Smooth muscle cell of the brain vasculature (primary cell): ENCODE results near the gene ANKRD36C.
"Not testable (repeated sequence)": the region's sequence is repeated elsewhere in the genome, so short reads cannot be mapped to it uniquely, and the experiment has no call there.

Source experiments
- DNase-seq: peaks from one replicate; pipeline ENCODE4 v3.0.0-alpha.2; 2012; ENCODE audit warnings: low read depth, low spot score

Gene ANKRD36C

DNA sequence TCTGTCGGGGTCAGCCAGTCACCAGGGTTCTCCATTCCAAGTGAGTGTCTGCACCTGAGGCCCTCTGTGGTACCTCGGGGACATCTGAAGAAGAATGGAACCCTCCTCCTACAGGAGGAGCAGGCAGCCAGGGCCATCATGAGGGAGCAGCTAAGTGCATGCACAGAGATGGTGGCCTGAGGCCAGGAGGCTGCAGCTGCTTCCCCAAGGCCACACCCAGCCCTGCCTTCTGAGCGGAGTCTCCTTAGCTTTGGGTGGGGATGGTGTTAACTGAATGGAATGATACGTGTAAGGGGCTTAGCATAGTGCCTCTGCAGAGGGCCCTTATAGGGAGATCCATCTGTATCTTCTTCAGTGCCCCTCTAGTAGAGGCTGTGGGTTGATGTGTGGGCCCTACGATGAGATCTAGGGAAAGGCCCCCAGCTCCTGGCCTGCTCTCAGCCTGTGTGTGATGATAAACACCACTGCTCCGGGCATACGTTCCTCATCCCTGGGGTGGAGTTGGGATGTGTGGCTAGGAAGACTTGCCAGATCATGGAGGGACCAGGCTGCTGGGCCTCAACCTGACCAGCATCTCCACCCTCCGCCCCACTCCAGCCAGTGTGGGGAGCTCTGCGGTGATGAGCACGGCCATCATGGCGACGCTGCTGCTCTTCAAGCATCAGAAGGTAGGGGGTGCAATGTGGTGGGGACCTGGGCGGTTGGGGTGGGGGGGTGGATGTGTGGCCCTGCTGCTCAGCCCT is 192.3 kb downstream of the ANKRD36C start:
- not testable (repeated sequence) for DNase-seq

DNA sequence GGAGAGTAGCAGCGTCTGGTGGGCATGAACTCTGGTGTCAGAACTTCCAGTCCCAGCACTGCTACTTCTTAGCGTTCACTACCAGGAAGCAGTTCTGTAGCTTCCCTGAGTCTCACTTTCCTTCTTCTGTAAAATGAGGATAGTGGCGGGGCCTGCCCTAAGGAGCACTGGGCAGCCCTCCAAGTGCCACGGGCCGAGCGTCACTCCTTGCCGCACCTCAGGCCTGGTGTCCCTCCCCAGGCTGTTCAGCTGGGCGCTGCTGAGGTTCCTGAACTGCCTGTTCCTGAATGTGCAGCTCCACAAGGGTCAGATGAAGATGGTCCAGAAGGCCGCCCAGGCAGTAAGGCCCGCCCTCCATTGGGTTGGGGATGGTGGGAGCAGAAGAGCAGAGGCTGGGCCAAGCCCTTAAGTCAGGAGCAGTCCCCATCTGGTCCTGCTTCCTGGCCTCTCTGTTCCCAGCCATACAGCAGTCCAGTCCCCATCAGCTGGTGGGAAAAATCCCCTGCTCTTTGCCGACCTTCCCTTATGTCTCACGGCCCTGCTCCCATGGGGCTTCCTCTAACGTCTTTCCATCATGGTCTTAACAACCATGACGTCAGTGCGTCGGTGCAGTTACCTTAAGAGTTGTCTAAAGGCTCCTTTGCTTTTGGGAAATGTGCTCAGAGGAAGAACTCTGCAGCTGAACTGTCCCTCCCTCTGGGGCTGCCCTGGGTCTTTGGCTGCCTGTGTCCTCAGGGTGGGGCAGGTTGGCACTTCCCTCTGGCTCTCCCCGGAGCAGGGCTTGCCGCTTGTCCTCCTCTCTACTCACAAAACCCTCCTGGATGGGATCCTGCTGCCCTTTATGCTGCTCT is 195.2 kb downstream of the ANKRD36C start:
- not testable (repeated sequence) for DNase-seq

DNA sequence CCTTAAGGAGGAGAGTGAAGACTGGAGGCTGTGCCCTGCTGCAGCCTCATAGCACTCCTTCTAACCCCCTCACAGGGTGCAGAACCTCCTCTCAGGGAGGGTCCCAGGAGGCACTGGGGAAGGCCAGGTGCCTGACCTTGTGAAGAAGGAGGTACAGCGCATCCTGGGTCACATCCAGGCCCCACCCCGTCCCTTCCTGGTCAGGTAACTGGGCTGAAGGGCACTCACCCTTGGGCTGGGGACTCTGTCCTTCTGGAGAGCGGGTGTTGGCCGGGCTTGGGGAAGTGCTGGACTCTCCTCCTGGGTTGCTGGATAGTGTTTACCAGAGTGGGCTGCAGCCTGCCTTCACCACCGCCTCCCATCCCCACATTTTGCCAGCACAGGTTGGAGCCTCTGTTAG is 197.7 kb downstream of the ANKRD36C start:
- DNase-seq: not testable (repeated sequence)

DNA sequence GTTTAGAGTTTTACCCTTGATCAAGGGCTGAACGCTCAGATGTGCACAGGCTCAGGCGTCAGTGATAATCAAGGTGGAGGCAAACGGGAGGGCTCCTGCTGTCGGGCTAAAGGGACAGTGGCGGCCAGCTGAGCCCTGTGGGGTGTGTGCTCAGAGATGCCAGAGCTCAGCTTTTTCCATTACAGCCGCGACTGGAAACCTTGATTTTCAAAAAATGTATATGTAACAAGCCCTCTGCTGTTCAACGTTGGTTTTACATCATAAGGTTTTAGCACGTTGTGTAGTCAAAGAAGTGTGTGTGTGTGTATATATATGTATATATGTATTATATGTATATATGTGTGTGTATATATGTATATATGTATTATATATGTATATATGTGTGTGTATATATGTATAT is 201.4 kb downstream of the ANKRD36C start:
- not testable (repeated sequence) for DNase-seq

DNA sequence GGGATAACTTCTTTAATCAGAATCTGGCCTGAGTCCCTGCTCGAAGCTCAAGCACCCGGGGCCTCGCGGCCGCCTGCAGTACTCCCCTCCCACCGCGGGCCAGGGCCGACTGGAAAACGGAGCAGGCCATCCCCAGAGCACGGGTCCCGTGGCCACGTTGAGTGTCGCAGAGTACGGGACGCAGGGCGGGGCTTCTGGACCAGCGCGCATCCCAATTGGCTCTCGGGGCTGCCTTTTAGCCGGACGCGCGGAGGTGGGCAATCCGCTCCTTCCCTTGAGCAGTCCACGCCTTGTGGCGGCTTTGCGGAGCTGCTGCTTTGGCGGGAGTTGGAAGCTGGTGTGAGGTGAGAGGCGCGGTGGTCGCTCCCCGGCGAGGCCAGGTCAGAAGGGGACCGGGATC is 202.2 kb downstream of the ANKRD36C start:
- DNase-seq: not testable (repeated sequence)

DNA sequence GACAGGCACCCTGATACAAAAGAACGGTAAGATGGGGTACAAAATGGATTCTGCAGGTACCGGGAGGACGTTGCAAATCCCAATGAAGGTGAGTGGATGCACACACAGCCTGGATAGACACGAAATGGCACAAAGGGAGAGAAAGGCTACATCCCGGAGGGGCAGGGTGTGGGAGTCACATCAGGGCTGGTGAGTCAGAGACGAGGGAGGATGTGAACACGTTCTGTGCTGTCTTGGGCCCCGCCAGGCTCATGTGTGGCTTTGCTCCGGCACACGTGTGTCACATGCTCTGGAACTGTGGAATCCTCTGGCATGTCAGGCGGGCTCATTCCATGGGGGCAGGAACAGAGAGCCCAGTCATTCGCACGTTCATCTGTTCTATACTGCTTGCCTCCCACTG is 203.0 kb downstream of the ANKRD36C start:
- DNase-seq: not testable (repeated sequence)
